ENCODE measurements around the gene MAEL. TPM values are rescaled to one million over a fixed set of nuclear protein-coding genes. Genes with fewer than 3 reads are reported as not detected.

The MAEL gene
- polyA plus RNA-seq, 1 donor from 2014 or later, result not detected

DNA sequence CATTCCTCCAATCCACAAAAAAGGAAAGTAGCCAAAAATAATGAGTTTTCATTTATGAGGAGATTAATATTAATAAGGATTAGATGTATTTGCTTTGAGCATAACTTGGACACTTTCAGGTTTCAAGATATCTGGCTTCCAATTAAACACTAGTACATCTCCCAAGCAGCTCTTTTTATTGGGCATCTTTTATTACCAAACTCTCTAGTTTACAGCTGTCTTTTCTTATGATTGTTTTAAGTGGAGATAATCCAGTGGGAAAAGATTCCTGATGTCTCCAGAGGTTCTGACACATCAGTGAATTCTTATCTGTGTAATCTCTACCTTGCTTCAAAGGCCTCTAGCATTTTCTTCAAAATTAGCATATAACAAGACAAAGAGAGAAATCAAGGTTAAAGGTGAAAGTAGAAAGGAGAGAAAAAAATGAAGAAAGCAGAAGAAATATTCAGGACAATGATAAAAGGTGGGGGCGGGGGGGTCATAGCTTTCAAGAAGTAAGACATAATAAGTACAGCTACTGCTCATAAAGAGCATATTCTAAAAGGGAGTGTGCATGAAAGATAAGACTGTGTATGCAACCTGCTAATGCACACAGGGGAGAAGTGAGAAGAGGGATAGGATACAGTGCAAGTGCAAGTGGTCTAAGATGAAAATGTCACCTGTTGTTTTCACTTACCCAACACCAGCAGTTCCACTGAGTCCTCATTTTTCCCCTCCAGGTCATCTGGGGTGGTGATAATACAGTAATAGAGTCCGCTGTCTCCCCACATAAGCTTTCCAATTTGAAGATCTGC lies 32.8 kb upstream of the MAEL start:
- Histone ChIP-seq H3K9ac (ENCODE audit: low read length) (no peak overlapping the region), H3K9me2 (ENCODE audit: insufficient read depth, low read length) (no peaks in the 10 kb centered on the region), H3F3A (ENCODE audit: insufficient read depth, low read length, poor library complexity, severe bottlenecking) (no peaks in the 10 kb centered on the region), H3K36me3 (ENCODE audit: insufficient read depth, low read length) (no peaks in the 10 kb centered on the region), H3K27ac (ENCODE audit: low read length) (no peak overlapping the region), H2AFZ (ENCODE audit: low read depth, low read length) (no peak overlapping the region), H3K9me3 (ENCODE audit: low read length) (no peaks in the 10 kb centered on the region), H3K4me2 (ENCODE audit: low read length) (no peak overlapping the region), H4K20me1 (ENCODE audit: insufficient read depth) (no peaks in the 10 kb centered on the region), H3K4me3 (ENCODE audit: low read length) (no peak overlapping the region), H3K27me3 (ENCODE audit: insufficient read depth, low read depth, low read length) (no peaks in the 10 kb centered on the region), H3K79me2 (replicated peaks; ENCODE audit: insufficient read depth, low read length) (no peaks in the 10 kb centered on the region)
- no peak for TF ChIP-seq SMC3 (conservative IDR thresholded peaks at IDR 0.05; ENCODE audit: poor library complexity)
- TF ChIP-seq TAF1 (IDR thresholded peaks at IDR 0.05; ENCODE audit: low read depth), result no peak
- TF ChIP-seq, protein P1, sequence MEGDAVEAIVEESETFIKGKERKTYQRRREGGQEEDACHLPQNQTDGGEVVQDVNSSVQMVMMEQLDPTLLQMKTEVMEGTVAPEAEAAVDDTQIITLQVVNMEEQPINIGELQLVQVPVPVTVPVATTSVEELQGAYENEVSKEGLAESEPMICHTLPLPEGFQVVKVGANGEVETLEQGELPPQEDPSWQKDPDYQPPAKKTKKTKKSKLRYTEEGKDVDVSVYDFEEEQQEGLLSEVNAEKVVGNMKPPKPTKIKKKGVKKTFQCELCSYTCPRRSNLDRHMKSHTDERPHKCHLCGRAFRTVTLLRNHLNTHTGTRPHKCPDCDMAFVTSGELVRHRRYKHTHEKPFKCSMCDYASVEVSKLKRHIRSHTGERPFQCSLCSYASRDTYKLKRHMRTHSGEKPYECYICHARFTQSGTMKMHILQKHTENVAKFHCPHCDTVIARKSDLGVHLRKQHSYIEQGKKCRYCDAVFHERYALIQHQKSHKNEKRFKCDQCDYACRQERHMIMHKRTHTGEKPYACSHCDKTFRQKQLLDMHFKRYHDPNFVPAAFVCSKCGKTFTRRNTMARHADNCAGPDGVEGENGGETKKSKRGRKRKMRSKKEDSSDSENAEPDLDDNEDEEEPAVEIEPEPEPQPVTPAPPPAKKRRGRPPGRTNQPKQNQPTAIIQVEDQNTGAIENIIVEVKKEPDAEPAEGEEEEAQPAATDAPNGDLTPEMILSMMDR (IDR thresholded peaks at IDR 0.05; ENCODE audit: poor library complexity, severe bottlenecking), result no peak
- no peak for TF ChIP-seq EZH2 (IDR thresholded peaks at IDR 0.05; ENCODE audit: borderline replicate concordance, insufficient read depth, low read length, poor library complexity, severe bottlenecking)
- no peak for TF ChIP-seq EP300 (conservative IDR thresholded peaks at IDR 0.05; ENCODE audit: poor library complexity, severe bottlenecking)
- no peak for TF ChIP-seq POLR2AphosphoS5 (IDR thresholded peaks at IDR 0.05)
- TF ChIP-seq, protein P2, sequence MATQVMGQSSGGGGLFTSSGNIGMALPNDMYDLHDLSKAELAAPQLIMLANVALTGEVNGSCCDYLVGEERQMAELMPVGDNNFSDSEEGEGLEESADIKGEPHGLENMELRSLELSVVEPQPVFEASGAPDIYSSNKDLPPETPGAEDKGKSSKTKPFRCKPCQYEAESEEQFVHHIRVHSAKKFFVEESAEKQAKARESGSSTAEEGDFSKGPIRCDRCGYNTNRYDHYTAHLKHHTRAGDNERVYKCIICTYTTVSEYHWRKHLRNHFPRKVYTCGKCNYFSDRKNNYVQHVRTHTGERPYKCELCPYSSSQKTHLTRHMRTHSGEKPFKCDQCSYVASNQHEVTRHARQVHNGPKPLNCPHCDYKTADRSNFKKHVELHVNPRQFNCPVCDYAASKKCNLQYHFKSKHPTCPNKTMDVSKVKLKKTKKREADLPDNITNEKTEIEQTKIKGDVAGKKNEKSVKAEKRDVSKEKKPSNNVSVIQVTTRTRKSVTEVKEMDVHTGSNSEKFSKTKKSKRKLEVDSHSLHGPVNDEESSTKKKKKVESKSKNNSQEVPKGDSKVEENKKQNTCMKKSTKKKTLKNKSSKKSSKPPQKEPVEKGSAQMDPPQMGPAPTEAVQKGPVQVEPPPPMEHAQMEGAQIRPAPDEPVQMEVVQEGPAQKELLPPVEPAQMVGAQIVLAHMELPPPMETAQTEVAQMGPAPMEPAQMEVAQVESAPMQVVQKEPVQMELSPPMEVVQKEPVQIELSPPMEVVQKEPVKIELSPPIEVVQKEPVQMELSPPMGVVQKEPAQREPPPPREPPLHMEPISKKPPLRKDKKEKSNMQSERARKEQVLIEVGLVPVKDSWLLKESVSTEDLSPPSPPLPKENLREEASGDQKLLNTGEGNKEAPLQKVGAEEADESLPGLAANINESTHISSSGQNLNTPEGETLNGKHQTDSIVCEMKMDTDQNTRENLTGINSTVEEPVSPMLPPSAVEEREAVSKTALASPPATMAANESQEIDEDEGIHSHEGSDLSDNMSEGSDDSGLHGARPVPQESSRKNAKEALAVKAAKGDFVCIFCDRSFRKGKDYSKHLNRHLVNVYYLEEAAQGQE (IDR thresholded peaks at IDR 0.05; ENCODE audit: borderline replicate concordance), result no peak
- no peak for TF ChIP-seq MXI1 (conservative IDR thresholded peaks at IDR 0.05; ENCODE audit: poor library complexity, severe bottlenecking)
- TF ChIP-seq RAD21 (conservative IDR thresholded peaks at IDR 0.05), result no peak

DNA sequence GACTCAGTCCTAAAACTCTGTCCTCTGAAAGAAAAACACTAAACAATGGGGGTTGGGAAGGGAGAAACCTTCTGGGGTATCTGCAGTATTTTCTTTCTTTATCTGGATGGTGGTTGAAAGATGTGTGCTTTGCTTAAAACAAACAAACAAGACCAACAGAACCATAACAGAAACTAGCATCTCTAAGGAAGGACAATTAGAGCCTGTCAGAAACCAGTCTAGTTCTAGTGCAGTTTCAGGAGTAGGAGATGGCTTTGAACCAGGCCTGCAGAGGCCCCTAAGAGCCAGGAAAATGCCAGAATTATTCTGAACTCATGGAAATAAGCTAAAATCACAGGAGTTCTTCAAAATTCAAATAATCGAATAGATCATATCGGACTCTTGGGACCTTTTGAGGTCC lies 32.2 kb upstream of the MAEL start:
- H3K79me2 ChIP-seq (replicated peaks; ENCODE audit: insufficient read depth, low read length), result no peaks in the 10 kb centered on the region
- no peak overlapping the region for H3K27ac ChIP-seq (ENCODE audit: low read length)
- TF ChIP-seq, protein P1 (IDR thresholded peaks at IDR 0.05; ENCODE audit: poor library complexity, severe bottlenecking), result no peak
- TF ChIP-seq, protein P2 (IDR thresholded peaks at IDR 0.05; ENCODE audit: borderline replicate concordance), result no peak
- TF ChIP-seq RAD21 (conservative IDR thresholded peaks at IDR 0.05) (no peak), EP300 (conservative IDR thresholded peaks at IDR 0.05; ENCODE audit: poor library complexity, severe bottlenecking) (no peak)

More for the DNA sequence above, 32.2 kb upstream of the MAEL start:
- Histone ChIP-seq H4K20me1 (ENCODE audit: insufficient read depth) (no peaks in the 10 kb centered on the region), H2AFZ (ENCODE audit: low read depth, low read length) (no peak overlapping the region), H3F3A (ENCODE audit: insufficient read depth, low read length, poor library complexity, severe bottlenecking) (no peaks in the 10 kb centered on the region), H3K9me2 (ENCODE audit: insufficient read depth, low read length) (no peaks in the 10 kb centered on the region), H3K9me3 (ENCODE audit: low read length) (no peaks in the 10 kb centered on the region), H3K4me3 (ENCODE audit: low read length) (no peak overlapping the region), H3K27me3 (ENCODE audit: insufficient read depth, low read depth, low read length) (no peaks in the 10 kb centered on the region), H3K9ac (ENCODE audit: low read length) (no peak overlapping the region), H3K36me3 (ENCODE audit: insufficient read depth, low read length) (no peaks in the 10 kb centered on the region), H3K4me2 (ENCODE audit: low read length) (no peak overlapping the region)

All from neural cell (in vitro differentiated cells).